Panc1 (cell line): Measurements from ENCODE around the gene PTGER4. TPM values are rescaled to one million over a fixed set of nuclear protein-coding genes. Genes with fewer than 3 reads are reported as not detected.

Experiments used
- ATAC-seq: fragments of 200-7000 bp; cut with Tn5 transposase; 2 replicates; pipeline ENCODE4 v1.9.1; 2020; ENCODE audit warnings: mild to moderate bottlenecking, moderate library complexity
- BruUV-seq: library from RNA; stranded (reverse); fragments of 400-500 nt; replicated peaks from 2 replicates; lab custom pipeline; 2021; lab: Mats Ljungman, UMichigan
- CTCF ChIA-PET: fragments of 300-600 bp; sonication (Branson Sonifier 250); formaldehyde crosslinking; loops from one replicate; lab custom pipeline; 2022; ENCODE audit warnings: antibody characterized with exemption; lab: Charles Lee
- POLR2A ChIA-PET: fragments of 300-600 bp; sonication (Branson Sonifier 250); formaldehyde crosslinking; loops from one replicate; lab custom pipeline; 2022; ENCODE audit warnings: antibody characterized with exemption; lab: Charles Lee
- DNase-seq: peaks from one replicate; pipeline ENCODE4 v3.0.0-alpha.2; 2010; ENCODE audit warnings: low read depth, low spot score
- H3K27ac ChIP-seq: 2 replicates; pipeline ENCODE4 v1.5.1; 2011; ENCODE audit warnings: mild to moderate bottlenecking, low read length, inconsistent platforms
- H3K27me3 ChIP-seq: fragments of 200-500 bp; sonication (Bioruptor generic); 2 replicates; pipeline ENCODE4 v1.6.0; 2014; ENCODE audit warnings: low read length, inconsistent platforms; ENCODE audit not compliant: control insufficient read depth, insufficient read depth
- H3K36me3 ChIP-seq: fragments of 200-500 bp; sonication (Bioruptor generic); 2 replicates; pipeline ENCODE4 v1.5.1; 2014; ENCODE audit warnings: inconsistent platforms, mild to moderate bottlenecking, low read length, moderate library complexity; ENCODE audit not compliant: control insufficient read depth, insufficient read depth
- H3K4me1 ChIP-seq: 2 replicates; pipeline ENCODE4 v1.5.1; 2011; ENCODE audit warnings: inconsistent platforms, mild to moderate bottlenecking, low read length, moderate library complexity; ENCODE audit not compliant: control insufficient read depth, insufficient read depth
- H3K4me3 ChIP-seq, 2 experiments: 2 replicates each; pipeline ENCODE4 v1.5.1; 2011 to 2012; ENCODE audit warnings: low read depth in 2 of 2, low read length in 2 of 2, mild to moderate bottlenecking in 2 of 2, inconsistent platforms in 1 of 2, moderate library complexity in 1 of 2
- H3K9me3 ChIP-seq: fragments of 200-500 bp; sonication (Bioruptor generic); 2 replicates; pipeline ENCODE4 v1.5.1; 2014; ENCODE audit warnings: low read depth, mild to moderate bottlenecking, inconsistent platforms, low read length, moderate library complexity; ENCODE audit not compliant: control insufficient read depth, insufficient read depth
- POLR2AphosphoS5 ChIP-seq: IDR thresholded peaks from 2 replicates; pipeline ENCODE4 v1.6.1; 2012; ENCODE audit warnings: mild to moderate bottlenecking, low read depth, low read length, moderate library complexity
- SIN3A ChIP-seq: IDR thresholded peaks from 2 replicates; pipeline ENCODE4 v1.6.1; 2012; ENCODE audit warnings: low read depth, mild to moderate bottlenecking, low read length, moderate library complexity, borderline replicate concordance; ENCODE audit not compliant: insufficient read depth
- TCF7L2 ChIP-seq: IDR thresholded peaks from 2 replicates; pipeline ENCODE4 v1.6.1; 2011; ENCODE audit warnings: mild to moderate bottlenecking, low read depth, low read length, inconsistent platforms
- in situ Hi-C: cut with HindIII; loops from 2 replicates; pipeline ENCODE4 v1.10.0; 2016; ENCODE audit warnings: low sequenced_read_pairs, low pct_unique_long_range_greater_than_20kb
- intact Hi-C: fragments of 100-400 bp; cut with micrococcal nuclease; formaldehyde crosslinking; loops from one replicate; pipeline ENCODE4 v1.10.0; 2022; ENCODE audit not compliant: unreplicated experiment
- total RNA-seq: library from RNA; stranded (reverse); gene quantifications from one replicate; pipeline ENCODE4 v1.2.1, GENCODE V29; 2021; ENCODE audit not compliant: unreplicated experiment
- TF ChIP-seq, protein P1 (sequence below): fragments of 450-650 bp; IDR thresholded peaks from 2 replicates; pipeline ENCODE4 v1.5.1; 2017; ENCODE audit warnings: mild to moderate bottlenecking
- TF ChIP-seq, protein P2 (sequence below), 2 experiments: IDR thresholded peaks; 2 replicates each; pipeline ENCODE4 v1.6.1; 2011 to 2012; ENCODE audit warnings: low read depth in 2 of 2, control low read depth in 1 of 2, low read length in 1 of 2, mild to moderate bottlenecking in 1 of 2, moderate library complexity in 1 of 2; ENCODE audit not compliant: insufficient read depth in 1 of 2

The PTGER4 gene
- total RNA-seq, 1 experiment from 2014 or later, result 20.0 TPM

DNA sequence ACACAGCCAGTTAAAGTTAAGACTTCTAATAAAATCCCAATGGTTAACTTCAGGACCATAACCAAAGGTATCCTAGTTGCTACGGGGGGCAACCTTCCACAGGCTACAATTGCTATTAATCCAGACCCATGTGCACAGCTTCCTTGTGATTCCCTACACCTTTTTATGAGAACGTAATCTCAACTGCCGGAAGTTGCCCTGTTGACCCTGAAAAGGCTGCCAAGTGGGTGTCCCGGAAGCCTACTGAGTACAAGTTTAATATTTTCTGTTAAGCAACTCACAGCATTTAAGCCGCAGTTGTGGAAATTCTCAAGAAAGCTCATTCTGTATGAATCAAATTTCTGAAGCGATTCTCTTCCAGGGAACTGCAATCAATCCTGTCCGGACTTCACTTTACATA, 48.5 kb upstream of the PTGER4 start:
- ATAC-seq (no peak), DNase-seq (no peak)
- H3K27ac ChIP-seq, result no peak overlapping the region
- no peaks in the 10 kb centered on the region for H3K36me3 ChIP-seq
- H3K9me3 ChIP-seq, result no peaks in the 10 kb centered on the region
- no peaks in the 10 kb centered on the region for H3K4me1 ChIP-seq
- intact Hi-C loops (no loop called here), in situ Hi-C loops (no loop called here)
- no TSS peak for BruUV-seq
- no peak overlapping the region for H3K4me3 ChIP-seq
- TF ChIP-seq POLR2AphosphoS5 (no peak), SIN3A (no peak), TCF7L2 (no peak)
- TF ChIP-seq, protein P1, sequence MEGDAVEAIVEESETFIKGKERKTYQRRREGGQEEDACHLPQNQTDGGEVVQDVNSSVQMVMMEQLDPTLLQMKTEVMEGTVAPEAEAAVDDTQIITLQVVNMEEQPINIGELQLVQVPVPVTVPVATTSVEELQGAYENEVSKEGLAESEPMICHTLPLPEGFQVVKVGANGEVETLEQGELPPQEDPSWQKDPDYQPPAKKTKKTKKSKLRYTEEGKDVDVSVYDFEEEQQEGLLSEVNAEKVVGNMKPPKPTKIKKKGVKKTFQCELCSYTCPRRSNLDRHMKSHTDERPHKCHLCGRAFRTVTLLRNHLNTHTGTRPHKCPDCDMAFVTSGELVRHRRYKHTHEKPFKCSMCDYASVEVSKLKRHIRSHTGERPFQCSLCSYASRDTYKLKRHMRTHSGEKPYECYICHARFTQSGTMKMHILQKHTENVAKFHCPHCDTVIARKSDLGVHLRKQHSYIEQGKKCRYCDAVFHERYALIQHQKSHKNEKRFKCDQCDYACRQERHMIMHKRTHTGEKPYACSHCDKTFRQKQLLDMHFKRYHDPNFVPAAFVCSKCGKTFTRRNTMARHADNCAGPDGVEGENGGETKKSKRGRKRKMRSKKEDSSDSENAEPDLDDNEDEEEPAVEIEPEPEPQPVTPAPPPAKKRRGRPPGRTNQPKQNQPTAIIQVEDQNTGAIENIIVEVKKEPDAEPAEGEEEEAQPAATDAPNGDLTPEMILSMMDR, result no peak
- TF ChIP-seq, protein P2, sequence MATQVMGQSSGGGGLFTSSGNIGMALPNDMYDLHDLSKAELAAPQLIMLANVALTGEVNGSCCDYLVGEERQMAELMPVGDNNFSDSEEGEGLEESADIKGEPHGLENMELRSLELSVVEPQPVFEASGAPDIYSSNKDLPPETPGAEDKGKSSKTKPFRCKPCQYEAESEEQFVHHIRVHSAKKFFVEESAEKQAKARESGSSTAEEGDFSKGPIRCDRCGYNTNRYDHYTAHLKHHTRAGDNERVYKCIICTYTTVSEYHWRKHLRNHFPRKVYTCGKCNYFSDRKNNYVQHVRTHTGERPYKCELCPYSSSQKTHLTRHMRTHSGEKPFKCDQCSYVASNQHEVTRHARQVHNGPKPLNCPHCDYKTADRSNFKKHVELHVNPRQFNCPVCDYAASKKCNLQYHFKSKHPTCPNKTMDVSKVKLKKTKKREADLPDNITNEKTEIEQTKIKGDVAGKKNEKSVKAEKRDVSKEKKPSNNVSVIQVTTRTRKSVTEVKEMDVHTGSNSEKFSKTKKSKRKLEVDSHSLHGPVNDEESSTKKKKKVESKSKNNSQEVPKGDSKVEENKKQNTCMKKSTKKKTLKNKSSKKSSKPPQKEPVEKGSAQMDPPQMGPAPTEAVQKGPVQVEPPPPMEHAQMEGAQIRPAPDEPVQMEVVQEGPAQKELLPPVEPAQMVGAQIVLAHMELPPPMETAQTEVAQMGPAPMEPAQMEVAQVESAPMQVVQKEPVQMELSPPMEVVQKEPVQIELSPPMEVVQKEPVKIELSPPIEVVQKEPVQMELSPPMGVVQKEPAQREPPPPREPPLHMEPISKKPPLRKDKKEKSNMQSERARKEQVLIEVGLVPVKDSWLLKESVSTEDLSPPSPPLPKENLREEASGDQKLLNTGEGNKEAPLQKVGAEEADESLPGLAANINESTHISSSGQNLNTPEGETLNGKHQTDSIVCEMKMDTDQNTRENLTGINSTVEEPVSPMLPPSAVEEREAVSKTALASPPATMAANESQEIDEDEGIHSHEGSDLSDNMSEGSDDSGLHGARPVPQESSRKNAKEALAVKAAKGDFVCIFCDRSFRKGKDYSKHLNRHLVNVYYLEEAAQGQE (IDR thresholded peaks at IDR 0.05; ENCODE audit: insufficient read depth in 1 of 2, low read depth in 2 of 2, low read length in 1 of 2), result no peak
- ChIA-PET POLR2A (interaction anchor here (0.9 kb wide), 1 partner anchor 63 kb away, joined by 3 read pairs; no protein-coding TSS in a partner anchor), CTCF (no interaction called here)
- H3K27me3 ChIP-seq, result no peaks in the 10 kb centered on the region

DNA sequence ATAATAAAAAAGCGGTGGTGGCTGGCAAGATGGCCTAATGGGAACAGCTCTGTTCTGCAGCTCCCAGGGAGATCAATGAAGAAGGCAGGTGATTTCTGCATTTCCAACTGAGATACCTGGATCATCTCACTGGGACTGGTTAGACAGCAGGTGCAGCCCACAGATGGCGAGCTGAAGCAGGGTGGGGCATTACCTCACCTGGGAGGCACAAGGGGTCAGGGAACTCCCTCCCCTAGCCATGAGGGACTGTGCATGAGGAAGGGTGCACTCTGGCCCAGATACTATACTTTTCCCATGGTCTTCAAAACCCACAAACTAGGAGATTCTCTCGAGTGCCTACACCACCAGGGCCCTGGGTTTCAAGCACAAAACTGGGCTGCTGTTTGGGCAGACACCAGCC, 45.6 kb upstream of the PTGER4 start:
- no TSS peak for BruUV-seq
- intact Hi-C loops, result no loop called here

More for the DNA sequence above, 45.6 kb upstream of the PTGER4 start:
- H3K27ac ChIP-seq, result no peak overlapping the region
- H3K4me1 ChIP-seq, result no peaks in the 10 kb centered on the region
- ChIA-PET POLR2A (no interaction called here), CTCF (no interaction called here)
- no peak for ATAC-seq
- no peaks in the 10 kb centered on the region for H3K27me3 ChIP-seq
- no peak for DNase-seq
- TF ChIP-seq POLR2AphosphoS5, result no peak
- TF ChIP-seq, protein P1, result no peak
- no peaks in the 10 kb centered on the region for H3K36me3 ChIP-seq
- no peak overlapping the region for H3K4me3 ChIP-seq
- H3K9me3 ChIP-seq, result no peaks in the 10 kb centered on the region
- in situ Hi-C loops, result no loop called here
